C4-2B (cell line): ENCODE data around the gene SOHLH1.
"Not testable (repeated sequence)": the region's sequence is repeated elsewhere in the genome, so short reads cannot be mapped to it uniquely, and the experiment has no call there.

Source experiments
- H3K27ac ChIP-seq: fragments of 450-650 bp; 2 replicates; pipeline ENCODE4 v1.5.1; 2017
- ZFX ChIP-seq: fragments of 450-650 bp; IDR thresholded peaks from 2 replicates; pipeline ENCODE4 v1.6.1; 2017
- TF ChIP-seq, protein P1 (sequence below): fragments of 450-650 bp; conservative IDR thresholded peaks from 2 replicates; pipeline ENCODE4 v1.5.1; 2017; ENCODE audit warnings: mild to moderate bottlenecking

SOHLH1 gene

GRCh38 chr9:135674977-135675376, 24.3 kb downstream of the SOHLH1 start:
- TF ChIP-seq ZFX: no peak
- TF ChIP-seq, protein P1, sequence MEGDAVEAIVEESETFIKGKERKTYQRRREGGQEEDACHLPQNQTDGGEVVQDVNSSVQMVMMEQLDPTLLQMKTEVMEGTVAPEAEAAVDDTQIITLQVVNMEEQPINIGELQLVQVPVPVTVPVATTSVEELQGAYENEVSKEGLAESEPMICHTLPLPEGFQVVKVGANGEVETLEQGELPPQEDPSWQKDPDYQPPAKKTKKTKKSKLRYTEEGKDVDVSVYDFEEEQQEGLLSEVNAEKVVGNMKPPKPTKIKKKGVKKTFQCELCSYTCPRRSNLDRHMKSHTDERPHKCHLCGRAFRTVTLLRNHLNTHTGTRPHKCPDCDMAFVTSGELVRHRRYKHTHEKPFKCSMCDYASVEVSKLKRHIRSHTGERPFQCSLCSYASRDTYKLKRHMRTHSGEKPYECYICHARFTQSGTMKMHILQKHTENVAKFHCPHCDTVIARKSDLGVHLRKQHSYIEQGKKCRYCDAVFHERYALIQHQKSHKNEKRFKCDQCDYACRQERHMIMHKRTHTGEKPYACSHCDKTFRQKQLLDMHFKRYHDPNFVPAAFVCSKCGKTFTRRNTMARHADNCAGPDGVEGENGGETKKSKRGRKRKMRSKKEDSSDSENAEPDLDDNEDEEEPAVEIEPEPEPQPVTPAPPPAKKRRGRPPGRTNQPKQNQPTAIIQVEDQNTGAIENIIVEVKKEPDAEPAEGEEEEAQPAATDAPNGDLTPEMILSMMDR: no peak
- H3K27ac ChIP-seq: no peak overlapping the region

GRCh38 chr9:135673941-135674340, 25.3 kb downstream of the SOHLH1 start:
- TF ChIP-seq, protein P1: no peak
- no peak for TF ChIP-seq ZFX
- H3K27ac ChIP-seq: no peak overlapping the region

GRCh38 chr9:135672786-135673185, 26.5 kb downstream of the SOHLH1 start:
- H3K27ac ChIP-seq: not testable (repeated sequence)

GRCh38 chr9:135671591-135672041, 27.7 kb downstream of the SOHLH1 start:
- H3K27ac ChIP-seq: no peak overlapping the region
- TF ChIP-seq ZFX: no peak
- TF ChIP-seq, protein P1: no peak

DNA sequence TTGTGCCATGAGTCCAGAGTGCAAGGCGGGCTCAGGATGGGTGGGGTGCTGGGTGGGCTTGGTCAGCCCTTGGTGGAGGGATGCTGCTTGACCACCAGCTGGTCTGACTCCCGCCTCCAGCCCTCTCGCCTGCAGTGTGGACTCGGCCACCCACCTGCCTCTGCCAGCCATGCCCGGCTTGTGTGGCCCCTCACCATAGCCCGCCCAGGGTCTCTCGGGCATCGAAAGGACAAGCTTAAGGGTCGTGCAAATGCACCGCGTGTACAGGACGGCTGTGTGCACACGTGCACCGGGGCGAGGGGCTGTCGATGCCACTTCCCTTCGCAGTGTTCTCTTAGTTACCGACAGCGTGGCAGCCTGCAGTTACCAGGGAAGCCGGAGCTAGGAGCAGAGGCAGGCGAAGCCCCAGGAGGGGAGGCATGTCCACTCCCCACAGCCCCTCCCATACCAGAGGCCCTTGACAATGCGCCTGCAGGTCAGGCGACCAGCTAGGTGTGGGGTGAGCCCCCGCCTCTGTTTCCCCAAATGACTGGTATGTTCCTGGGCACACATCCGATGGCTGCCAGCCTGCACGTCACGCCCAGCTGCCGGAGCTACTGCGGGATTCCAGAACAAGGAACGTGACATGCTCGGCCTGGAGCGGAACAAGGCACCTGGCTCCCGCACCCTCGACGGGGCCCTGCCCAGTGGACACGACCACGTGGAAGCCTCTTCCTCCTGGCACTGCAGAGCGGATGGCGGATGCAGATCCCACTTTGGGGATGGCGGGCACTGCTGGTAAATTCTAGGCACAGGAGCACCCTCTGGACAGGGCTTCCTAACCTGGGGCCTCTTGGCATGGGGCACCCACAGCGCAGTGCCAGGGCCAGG, 28.3 kb downstream of the SOHLH1 start:
- no peak overlapping the region for H3K27ac ChIP-seq
- TF ChIP-seq, protein P1: no peak
- TF ChIP-seq ZFX: no peak

DNA sequence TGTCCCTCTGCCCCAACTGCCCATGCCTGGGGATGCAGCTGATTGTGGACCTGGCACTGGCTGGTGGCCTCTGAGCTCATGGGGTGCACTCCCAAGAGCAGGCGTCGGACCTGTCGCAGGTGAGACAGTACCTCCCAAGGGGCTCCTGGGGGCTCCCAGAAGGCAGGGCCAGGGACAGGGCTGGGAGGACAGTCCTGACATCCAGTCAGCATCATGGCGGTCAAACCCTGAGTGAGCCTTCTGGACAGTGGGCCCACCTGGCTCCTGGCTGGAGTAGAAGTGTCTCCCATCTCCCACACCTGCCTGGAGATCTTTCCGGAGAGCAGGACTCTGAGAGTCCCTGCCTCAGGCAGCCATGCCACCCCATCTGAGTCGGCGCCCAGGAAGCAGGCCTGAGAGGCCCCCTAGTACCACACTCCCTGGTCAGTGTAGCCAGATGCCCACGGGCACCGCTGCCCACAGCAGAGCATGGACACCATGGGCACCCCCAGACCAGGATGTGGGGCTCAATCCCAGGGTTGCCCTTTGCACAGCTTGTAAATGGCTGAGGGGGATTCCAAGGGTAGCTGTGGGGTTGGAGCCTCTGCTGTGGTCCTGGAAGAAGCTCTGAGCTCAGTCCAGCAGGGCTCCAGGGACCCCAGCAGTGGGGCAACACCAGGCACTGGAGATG, 29.5 kb downstream of the SOHLH1 start:
- no peak overlapping the region for H3K27ac ChIP-seq
- TF ChIP-seq, protein P1: no peak
- TF ChIP-seq ZFX: no peak

DNA sequence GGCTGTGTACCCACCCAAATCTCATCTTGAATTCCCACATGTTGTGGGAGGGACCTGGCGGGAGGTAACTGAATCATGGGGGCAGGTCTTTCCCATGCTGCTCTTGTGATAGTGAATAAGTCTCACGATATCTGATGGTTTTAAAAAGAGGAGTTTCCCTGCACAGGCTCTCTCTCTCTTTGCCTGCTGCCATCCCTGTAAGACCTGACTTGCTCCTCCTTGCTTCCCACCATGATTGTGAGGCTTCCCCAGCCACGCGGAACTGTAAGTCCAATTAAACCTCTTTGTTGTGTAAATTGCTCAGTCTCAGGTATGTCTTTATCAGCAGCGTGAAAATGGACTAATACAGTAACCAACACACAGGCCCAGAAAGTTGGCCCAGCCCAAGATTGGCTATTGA, 30.3 kb downstream of the SOHLH1 start:
- not testable (repeated sequence) for H3K27ac ChIP-seq

DNA sequence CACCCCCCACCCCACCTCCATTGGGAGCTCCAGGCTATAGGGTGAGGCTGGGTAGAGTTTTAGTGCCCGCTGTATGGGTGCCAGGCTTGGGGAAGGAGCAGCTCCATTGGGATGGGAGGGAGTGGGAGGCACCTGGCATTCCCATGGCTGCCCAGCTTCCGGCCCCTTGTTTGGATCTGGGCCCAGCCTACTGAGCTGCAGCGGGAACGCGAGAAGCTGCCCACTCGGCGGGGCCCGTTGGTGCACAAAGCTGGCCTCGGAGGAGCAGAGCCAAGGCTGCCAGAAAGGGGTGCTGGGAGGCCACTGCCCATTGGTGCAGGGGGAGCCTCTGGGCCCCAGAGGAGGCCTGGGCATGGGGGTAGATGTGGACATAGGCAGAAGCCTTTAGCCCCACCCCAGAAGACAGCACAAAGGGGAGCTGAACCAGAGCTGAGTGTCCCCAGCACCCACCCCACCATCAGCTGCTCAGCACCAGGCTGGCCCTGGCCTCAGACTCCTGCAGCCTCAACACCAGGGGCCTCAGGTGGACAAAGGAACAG, 31.7 kb downstream of the SOHLH1 start:
- no peak overlapping the region for H3K27ac ChIP-seq
- TF ChIP-seq, protein P1: no peak
